ENCODE measurements around the gene RECK.
A peak's percentile ranks its signal among the peaks of the same experiment; 100 is the strongest.

Gene RECK

DNA sequence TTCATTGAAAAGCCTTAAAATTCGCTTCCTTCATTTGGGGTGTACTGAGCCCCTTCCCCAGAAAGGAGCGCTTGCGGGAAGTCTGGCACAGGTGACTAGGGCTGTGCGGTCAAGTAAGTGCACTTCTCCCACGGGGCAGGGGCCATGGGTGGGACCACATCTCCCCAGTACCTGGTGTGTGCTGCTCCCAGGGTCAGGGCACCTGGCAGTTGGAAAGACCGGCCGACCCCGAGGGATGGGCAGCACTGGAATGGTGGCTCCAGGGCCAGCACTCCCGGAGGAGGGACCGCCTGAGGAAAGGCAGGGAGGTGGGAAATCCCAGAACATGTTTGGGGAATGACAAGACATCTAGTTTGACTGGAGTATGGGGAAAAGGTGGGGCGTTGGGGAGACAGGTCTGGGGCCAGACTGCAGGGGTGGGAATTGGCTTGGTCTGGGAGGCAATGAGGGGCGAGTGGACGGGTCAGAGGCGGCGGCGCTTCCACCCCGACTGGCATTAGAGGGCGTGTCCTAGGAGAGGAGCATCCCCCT, 99.1 kb downstream of the RECK start:
- TF ChIP-seq, protein P1, sequence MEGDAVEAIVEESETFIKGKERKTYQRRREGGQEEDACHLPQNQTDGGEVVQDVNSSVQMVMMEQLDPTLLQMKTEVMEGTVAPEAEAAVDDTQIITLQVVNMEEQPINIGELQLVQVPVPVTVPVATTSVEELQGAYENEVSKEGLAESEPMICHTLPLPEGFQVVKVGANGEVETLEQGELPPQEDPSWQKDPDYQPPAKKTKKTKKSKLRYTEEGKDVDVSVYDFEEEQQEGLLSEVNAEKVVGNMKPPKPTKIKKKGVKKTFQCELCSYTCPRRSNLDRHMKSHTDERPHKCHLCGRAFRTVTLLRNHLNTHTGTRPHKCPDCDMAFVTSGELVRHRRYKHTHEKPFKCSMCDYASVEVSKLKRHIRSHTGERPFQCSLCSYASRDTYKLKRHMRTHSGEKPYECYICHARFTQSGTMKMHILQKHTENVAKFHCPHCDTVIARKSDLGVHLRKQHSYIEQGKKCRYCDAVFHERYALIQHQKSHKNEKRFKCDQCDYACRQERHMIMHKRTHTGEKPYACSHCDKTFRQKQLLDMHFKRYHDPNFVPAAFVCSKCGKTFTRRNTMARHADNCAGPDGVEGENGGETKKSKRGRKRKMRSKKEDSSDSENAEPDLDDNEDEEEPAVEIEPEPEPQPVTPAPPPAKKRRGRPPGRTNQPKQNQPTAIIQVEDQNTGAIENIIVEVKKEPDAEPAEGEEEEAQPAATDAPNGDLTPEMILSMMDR (IDR thresholded peaks at IDR 0.05; ENCODE audit: low read depth, low read length, missing control alignments), result no peak
- no peak for DNase-seq (ENCODE audit: extremely low read depth, low read depth)
- H3K4me3 ChIP-seq (replicated peaks; ENCODE audit: low read depth, low read length), result peak overlapping the region; percentile 59

DNA sequence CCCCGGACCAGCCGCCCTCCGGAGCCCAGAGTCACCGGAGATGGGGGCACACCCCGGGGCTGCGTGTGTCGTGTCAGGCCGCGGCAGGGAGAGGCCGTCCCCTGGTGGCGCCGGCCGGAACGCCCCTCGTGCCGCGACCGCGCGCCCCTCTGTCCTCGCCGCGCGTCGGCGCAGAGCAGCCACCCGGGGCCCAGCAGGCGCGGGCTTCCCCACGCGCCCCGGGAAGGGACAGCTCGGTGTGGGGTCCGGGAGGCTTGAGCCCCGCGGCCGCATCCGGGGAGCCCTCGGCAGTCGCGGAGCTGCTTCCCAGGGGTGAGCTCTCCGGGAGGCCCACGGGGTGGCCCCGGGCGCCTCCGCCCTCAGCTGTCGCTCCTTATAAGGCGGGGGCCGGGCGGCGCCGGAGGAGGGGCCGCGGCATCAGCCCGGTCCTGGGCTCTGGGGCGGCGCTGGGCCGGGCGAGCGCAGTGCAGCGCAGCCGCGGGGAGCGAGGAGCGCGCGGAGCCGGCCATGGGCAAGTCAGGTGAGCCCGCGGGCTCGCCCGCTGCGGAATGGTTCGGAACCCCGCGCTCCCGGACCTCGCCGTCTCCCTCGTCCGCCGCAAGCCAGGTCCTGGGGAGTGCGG, 99.7 kb downstream of the RECK start, which contains the start of gene GLIPR2:
Gene GLIPR2, plus strand, starts transcription at position 462 of the 622 bp plus-strand sequence. Its CDS starts 46 bp downstream, at position 508.
- no peak for DNase-seq (ENCODE audit: extremely low read depth, low read depth)
- TF ChIP-seq, protein P1 (IDR thresholded peaks at IDR 0.05; ENCODE audit: low read depth, low read length, missing control alignments), result peak; percentile 18
- H3K4me3 ChIP-seq (replicated peaks; ENCODE audit: low read depth, low read length), result peak within 1 kb of the TSS; percentile 59

DNA sequence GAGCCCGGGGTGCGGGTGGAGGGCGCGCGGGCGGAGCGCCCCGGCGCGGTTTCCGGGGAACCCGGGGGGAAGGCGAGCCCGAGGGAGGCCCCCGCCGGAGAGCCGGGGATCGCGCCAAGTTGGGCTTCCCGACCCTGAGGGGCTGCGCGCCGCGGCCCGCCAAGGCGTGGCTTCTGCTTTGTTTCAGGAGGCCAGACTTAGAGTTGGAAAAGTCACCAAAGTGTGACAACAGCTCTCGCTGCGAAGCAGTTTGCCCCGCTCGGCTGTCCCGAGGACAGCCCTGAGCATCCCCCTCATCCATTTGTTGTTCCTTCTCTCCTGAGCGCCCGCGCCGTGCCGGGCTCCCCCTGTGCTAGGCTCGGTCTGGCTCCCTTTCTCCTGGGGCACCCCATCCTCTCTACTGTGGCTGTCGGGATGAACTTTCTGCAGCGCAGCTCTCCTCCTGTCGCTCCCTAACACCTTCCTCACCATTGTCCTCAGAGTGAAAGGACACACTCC, 100.2 kb downstream of the RECK start:
- H3K4me3 ChIP-seq (replicated peaks; ENCODE audit: low read depth, low read length), result peak overlapping the region; percentile 59
- DNase-seq (ENCODE audit: extremely low read depth, low read depth), result no peak
- TF ChIP-seq, protein P1 (IDR thresholded peaks at IDR 0.05; ENCODE audit: low read depth, low read length, missing control alignments), result no peak

DNA sequence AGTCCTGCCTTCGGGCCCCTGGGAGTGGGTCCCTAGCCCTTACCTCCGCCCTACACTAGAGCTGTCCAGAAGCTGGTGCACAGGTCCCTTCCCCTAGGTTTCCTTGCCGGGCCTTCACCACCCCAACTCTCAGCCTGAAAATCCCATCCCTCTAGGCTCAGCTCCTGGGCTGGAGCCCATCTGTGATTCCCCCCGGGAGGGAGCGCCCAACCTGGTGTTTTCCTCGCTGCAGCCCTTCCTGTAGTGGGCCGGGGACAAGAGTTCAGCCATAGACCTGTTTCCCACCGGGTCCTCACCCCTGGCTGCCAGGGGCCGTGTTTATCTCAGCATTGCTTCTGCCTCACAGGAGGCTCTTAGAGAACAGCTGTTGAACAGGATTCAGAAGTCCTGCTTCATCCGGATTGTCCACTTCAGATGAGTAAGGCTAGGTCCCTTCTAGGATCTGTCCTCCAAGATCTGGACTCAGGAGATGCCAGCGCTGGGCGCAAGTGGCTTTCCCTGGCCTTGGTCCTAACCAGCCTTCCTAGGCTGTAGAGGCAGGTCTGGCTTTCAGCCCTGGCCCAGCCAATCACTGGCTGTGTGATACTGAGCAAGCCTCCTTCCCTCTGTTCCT, 100.8 kb downstream of the RECK start:
- TF ChIP-seq, protein P1 (IDR thresholded peaks at IDR 0.05; ENCODE audit: low read depth, low read length, missing control alignments), result no peak
- DNase-seq (ENCODE audit: extremely low read depth, low read depth), result no peak

DNA sequence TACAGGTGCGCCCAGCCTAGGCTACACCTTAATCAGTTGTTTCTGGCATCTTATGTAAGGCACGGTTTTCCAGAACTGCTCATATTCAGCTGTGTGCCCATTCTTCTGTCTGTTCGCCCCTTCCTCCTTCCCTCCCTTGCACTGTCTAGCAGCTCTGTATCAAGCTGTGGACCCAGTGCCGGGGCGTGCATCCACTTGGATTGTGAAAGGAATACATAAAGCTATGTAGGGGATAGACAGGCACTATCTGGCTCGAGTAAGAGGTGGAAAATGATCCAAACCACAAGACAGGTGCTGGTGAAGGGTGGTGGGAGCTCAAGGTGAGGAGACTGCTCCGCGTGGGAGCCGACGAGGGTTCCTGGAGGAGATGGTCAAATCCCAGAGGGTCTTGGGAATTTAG, 101.8 kb downstream of the RECK start:
- DNase-seq (ENCODE audit: extremely low read depth, low read depth), result no peak
- TF ChIP-seq, protein P1 (IDR thresholded peaks at IDR 0.05; ENCODE audit: low read depth, low read length, missing control alignments), result no peak
- H3K4me3 ChIP-seq (replicated peaks; ENCODE audit: low read depth, low read length), result no peak overlapping the region

More for the DNA sequence above, 100.8 kb downstream of the RECK start:
- peak overlapping the region; percentile 59 for H3K4me3 ChIP-seq (replicated peaks; ENCODE audit: low read depth, low read length)

DNA sequence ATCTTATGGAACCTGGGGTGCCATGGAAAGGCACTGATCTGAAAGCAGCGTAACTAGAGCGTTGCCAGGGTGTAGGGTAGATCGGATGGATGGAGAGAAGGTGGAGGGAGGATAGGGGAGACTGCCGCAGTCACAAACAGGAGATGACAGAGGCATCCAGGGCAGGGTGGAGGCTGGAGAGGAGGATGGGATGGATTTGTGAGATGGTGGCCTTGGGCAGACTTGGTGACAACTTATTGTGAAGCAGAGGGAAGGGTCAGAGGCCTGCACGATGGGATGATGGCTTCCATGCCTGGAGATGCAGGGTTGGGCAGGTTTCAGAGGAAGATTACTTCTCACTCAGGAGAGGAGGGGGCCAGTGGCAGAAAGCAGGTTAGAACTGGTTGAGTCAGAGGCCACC, 102.2 kb downstream of the RECK start:
- no peak overlapping the region for H3K4me3 ChIP-seq (replicated peaks; ENCODE audit: low read depth, low read length)
- TF ChIP-seq, protein P1 (IDR thresholded peaks at IDR 0.05; ENCODE audit: low read depth, low read length, missing control alignments), result no peak
- DNase-seq (ENCODE audit: extremely low read depth, low read depth), result no peak
